HepG2 (cell line): ENCODE measurements around the gene MB21D2.

Experiments used
- CTCF ChIP-seq: sonication (generic); formaldehyde crosslinking; IDR thresholded peaks from 2 replicates; pipeline ENCODE4 v1.5.0; 2020; ENCODE audit warnings: mild to moderate bottlenecking, missing genetic modification reagents, moderate library complexity
- MXI1 ChIP-seq: IDR thresholded peaks from 3 replicates; pipeline ENCODE4 v1.6.1; 2012; ENCODE audit warnings: low read depth, low read length, inconsistent platforms, borderline replicate concordance
- SP140L ChIP-seq: sonication (generic); formaldehyde crosslinking; IDR thresholded peaks from 2 replicates; pipeline ENCODE4 v1.4.0; 2020; ENCODE audit warnings: missing genetic modification reagents, borderline replicate concordance
- ZNF124 ChIP-seq: sonication (generic); formaldehyde crosslinking; IDR thresholded peaks from 2 replicates; pipeline ENCODE4 v1.4.0; 2020; ENCODE audit warnings: missing genetic modification reagents
- ZSCAN21 ChIP-seq: sonication (generic); formaldehyde crosslinking; IDR thresholded peaks from 2 replicates; pipeline ENCODE4 v1.8.0; 2022; ENCODE audit warnings: mild to moderate bottlenecking, missing genetic modification reagents, moderate library complexity, borderline replicate concordance
- TF ChIP-seq, protein P1 (sequence below): sonication (generic); formaldehyde crosslinking; IDR thresholded peaks from 2 replicates; pipeline ENCODE4 v1.4.0; 2020; ENCODE audit warnings: mild to moderate bottlenecking, missing genetic modification reagents, borderline replicate concordance

DNA sequence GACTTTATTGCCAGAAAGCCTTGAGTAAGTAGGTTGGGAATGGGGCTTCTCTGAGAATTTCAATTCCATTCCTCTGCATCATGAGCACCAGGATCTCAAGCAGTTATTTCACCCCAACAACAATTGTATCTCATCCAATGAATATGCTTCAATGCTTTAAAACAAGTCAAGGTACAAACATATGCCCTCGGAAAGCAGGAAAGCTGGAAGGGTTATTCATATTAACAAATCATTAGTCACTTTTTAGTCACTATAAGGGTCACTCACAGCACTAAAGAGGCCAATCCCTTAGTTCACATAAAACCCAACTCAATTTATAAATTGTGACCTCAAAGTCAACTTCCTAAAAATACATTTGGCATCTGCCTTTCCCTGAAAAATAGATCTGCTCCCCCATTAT lies 16.2 kb downstream of the MB21D2 start:
- TF ChIP-seq MXI1 (no peak), ZSCAN21 (CRISPR knock-in tag) (no peak), SP140L (CRISPR knock-in tag) (no peak), ZNF124 (CRISPR knock-in tag) (no peak), CTCF (CRISPR knock-in tag) (no peak)
- TF ChIP-seq, protein P1, sequence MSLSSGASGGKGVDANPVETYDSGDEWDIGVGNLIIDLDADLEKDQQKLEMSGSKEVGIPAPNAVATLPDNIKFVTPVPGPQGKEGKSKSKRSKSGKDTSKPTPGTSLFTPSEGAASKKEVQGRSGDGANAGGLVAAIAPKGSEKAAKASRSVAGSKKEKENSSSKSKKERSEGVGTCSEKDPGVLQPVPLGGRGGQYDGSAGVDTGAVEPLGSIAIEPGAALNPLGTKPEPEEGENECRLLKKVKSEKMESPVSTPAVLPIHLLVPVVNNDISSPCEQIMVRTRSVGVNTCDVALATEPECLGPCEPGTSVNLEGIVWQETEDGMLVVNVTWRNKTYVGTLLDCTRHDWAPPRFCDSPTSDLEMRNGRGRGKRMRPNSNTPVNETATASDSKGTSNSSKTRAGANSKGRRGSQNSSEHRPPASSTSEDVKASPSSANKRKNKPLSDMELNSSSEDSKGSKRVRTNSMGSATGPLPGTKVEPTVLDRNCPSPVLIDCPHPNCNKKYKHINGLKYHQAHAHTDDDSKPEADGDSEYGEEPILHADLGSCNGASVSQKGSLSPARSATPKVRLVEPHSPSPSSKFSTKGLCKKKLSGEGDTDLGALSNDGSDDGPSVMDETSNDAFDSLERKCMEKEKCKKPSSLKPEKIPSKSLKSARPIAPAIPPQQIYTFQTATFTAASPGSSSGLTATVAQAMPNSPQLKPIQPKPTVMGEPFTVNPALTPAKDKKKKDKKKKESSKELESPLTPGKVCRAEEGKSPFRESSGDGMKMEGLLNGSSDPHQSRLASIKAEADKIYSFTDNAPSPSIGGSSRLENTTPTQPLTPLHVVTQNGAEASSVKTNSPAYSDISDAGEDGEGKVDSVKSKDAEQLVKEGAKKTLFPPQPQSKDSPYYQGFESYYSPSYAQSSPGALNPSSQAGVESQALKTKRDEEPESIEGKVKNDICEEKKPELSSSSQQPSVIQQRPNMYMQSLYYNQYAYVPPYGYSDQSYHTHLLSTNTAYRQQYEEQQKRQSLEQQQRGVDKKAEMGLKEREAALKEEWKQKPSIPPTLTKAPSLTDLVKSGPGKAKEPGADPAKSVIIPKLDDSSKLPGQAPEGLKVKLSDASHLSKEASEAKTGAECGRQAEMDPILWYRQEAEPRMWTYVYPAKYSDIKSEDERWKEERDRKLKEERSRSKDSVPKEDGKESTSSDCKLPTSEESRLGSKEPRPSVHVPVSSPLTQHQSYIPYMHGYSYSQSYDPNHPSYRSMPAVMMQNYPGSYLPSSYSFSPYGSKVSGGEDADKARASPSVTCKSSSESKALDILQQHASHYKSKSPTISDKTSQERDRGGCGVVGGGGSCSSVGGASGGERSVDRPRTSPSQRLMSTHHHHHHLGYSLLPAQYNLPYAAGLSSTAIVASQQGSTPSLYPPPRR: no peak
